Umbilical cord (tissue), 2 donors: ENCODE data around the gene RTCB. TPM values are rescaled to one million over a fixed set of nuclear protein-coding genes. Genes with fewer than 3 reads are reported as not detected.

ENCODE experiments used
- DNase-seq: peaks from one replicate; pipeline ENCODE4 v3.0.0-alpha.2; 2015; ENCODE audit warnings: low spot score
- total RNA-seq: library from RNA; depleted of rRNA; stranded (reverse); fragments of >200 nt; gene quantifications from one replicate; pipeline ENCODE4 v1.2.3, GENCODE V29; 2014; ENCODE audit warnings: low replicate concordance; ENCODE audit not compliant: insufficient read depth

RTCB gene
- total RNA-seq, 1 donor from 2014 or later = 63.6 TPM

DNA sequence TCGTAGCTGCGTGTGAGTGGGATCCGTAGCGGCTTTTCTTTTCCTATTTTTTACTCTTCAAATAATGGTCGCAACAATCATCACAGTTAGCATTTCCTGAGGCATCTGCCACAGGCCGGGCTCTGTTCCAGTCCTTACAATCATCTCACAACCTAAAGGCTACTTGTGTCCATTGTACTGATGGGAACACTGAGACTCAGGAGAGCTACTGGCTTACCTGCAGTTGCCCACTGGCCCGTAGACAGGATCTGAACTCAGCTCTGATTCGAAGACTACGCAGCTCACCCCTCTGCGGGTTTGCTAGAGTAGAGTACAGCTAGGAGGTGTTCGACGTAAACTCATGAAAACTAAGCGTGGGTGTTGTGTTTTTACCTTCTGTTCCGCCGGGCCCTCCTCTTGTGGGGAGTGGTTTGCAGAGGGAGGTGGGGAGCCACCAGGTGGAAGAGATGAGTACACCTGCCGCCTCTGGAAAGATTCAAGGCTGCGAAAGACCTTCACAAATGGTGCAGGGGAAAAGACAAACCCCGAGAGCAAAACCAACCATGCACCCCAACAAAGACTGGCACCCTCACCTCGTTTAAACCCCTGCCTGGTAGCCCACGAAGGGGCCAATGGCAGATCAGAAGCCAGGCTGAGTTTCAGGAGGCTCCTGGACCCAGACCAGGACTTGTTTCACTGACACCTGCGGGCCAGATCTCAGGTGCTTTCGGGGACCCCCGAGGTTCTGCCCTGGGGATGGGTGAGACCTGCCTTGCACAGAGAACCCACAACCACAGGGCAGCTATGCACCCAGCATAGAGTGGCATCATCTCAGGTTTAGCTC lies 72.6 kb downstream of the RTCB start:
- no peak for DNase-seq

DNA sequence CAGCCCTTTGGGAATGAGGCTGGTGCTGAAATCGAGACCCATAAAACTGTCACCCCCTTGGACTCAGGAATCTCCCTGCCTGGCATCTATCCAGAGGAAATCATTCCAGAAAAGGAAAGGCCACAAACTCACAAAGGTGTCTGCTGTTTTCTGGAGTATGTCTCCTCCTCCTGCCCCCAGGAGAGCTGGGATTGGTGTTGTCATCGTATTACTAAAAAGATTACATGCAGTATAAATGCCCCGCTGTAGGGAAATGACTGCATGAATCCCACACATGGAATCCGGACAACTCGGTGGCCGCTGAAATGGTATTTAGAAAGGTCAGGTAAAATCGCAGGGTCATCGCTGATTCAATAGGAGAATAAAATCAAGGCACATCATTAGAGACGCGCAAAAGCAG lies 73.3 kb downstream of the RTCB start:
- DNase-seq = no peak

Other genes with a start within 250 kb of the RTCB start
- gene RFPL2, start 207.2 kb downstream of the RTCB start, total RNA-seq = 0.72 TPM
- gene SLC5A4, start 156.9 kb downstream of the RTCB start, total RNA-seq = not detected
- 0.48 TPM for gene RFPL3, start 54.4 kb downstream of the RTCB start, total RNA-seq
- not detected for gene BPIFC, start 52.2 kb upstream of the RTCB start, total RNA-seq
- 102 TPM for gene FBXO7, start 62.6 kb upstream of the RTCB start, total RNA-seq